CD4-positive, alpha-beta T cell treated with Interleukin-15 for 4 hours (primary cell): ENCODE results near the gene MAPK8IP2.
"Not testable (repeated sequence)": the region's sequence is repeated elsewhere in the genome, so short reads cannot be mapped to it uniquely, and the experiment has no call there.

Source experiments
- DNase-seq: peaks from one replicate; pipeline ENCODE4 v3.0.0-alpha.2; 2020; ENCODE audit warnings: low spot score

MAPK8IP2 gene

DNA sequence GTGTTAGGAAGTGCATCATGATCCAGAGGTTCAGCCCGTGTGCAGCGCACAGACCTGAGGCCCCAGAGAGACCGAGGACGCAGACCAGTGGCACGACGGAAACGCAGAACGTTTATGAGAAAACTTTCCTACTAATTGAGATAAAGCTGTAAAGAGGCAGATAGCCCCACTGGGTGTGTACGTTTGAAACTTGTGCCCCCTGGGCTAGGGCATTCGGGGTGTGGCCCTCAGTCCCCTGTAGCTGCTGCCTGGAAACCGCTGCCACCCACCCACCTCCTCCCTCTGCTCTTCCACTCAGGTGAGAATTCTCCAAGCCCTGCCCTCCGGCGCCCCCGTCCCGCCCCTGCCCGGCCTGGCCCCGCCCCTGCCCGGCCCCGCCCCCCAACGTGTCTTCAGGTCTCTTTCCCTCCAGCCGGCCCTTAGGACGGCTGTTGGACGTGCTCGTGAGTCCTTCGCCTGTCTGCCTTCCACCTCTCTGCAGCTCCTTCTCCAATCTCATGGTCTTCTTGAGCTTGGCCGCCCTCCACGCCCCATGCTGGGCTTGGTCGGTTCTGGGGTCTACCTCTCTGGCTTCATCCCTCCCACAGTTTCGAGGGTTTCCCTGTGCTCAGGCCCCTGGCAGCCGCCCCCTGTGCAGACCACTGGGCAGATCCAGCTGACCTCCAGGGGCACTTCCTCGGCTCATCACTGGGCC, 12.1 kb downstream of the MAPK8IP2 start:
- no peak for DNase-seq

- DNase-seq, result no peak
Observed at GRCh38 chr22:50613291-50613981, 12.8 kb downstream of the MAPK8IP2 start.

DNA sequence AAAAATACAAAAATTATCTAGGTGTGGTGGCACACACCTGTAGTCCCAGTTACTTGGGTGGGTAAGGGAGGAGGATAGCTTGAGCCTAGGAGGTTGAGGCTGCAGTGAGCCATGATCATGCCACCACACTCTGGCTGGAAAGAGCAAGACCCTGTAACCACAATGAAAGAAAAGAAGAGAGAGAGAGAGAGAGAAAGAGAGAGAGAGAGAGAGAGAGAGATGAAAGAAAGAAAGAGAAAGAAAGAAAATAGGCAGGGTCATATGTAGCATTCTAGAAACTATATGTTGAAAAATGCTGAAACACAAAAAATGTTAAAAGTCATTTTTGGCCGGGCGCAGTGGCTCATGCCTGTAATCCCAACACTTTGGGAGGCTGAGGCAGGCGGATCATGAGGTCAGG, 13.7 kb downstream of the MAPK8IP2 start:
- not testable (repeated sequence) for DNase-seq

DNA sequence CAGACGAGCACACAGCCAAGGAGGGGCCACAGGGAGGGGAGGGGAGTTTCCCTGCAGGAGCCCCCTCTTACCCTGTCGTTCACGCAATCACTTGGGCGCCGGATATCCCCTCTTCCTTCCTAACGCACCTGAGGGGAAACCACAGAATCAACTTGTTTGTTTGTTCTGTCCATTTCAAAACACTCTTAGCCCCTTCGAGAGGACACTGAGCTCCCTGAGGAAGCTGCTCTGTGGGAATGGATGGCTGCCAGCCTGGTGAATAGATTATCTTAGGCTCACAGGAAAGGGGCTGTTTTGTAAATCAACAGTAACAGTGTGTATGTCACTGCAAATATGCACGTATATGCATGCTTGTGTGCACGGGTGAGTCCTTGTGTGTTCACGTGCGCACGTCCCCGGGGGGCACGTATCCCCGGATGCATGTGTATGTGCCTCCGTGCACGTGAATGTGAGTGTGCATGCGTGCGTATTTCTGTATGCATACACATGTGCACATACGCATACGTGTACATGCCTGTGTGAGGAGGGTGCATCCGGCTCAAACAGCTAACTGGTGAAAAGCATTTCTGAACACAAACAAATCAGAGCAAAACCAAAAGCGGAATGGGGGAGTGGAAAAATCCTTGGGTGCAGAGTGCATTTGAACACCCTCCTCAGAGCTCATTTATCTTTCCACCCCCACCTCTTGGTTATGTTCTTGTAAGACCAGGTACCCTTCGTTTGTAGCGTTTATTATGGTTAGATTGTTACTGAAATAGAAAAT, 20.2 kb downstream of the MAPK8IP2 start:
- DNase-seq, result peak; percentile 53

GRCh38 chr22:50621356-50621880, 20.8 kb downstream of the MAPK8IP2 start:
- peak; percentile 56 for DNase-seq

GRCh38 chr22:50621948-50622722, 21.5 kb downstream of the MAPK8IP2 start:
- DNase-seq, result peak; percentile 33

DNA sequence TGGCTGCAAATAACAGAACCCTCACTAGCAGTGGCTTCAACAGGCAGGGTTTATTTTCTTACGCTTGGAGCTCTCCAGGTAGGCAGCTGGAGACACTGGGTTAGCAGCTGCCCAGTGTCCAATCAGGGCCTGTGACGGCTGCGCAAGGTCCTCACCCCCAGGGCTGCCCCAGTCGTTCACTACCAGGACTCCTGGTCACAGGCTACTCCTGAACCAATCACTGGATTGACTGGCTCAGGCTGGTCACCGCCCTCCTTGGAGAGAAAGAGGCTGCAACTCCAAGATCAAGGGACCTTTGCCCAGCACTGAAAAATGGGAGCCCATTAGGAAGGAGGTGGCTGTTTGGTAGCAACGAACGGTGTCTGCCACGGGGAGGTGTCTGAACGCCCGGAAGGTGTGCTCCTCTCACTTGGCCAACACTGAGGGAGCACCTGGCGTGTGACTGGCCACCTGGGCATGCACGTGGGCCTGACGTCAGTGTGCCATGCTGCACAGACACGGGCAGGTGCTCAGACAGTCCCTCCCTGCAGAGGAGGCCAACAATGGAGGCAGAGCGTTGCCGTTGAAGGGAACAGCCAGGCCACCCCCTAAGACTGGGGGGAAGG, 22.2 kb downstream of the MAPK8IP2 start:
- no peak for DNase-seq

GRCh38 chr22:50624347-50625130, 23.9 kb downstream of the MAPK8IP2 start:
- no peak for DNase-seq

GRCh38 chr22:50625131-50625567, 24.6 kb downstream of the MAPK8IP2 start:
- no peak for DNase-seq

DNA sequence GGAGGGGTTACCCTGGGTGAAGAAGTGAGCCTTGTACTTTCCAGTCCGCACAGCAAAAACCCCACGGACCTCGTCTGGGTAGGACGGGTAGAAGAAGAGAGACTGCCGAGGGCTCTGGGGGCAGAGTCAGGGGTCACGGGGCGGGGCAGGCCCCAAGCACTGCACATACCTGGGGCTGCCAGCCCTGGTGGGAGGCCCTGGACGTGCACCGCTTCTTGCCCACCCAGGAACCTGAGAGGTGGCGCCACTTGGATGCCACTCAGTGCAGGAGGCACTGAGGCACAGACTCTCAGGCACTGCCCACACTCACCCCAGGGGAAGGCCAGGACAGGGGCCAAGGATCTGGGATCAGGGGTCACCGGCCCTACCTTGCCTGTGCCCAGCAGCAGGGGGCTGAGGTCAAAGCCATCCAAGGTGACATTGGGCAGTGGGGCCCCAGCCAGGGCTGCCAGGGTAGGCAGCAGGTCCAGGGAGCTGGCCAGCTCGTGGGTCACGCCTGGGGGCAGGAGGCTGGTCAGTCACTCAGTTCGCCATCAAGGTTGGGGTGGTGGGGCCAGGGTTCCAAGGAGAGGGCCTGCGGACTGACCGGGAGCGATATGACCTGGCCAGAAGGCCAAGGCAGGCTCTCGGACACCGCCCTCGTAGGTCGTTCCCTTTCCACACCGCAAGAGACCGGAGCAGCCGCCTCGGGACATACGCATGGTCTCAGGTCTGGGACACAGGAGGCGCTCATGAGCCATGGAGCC, 25.1 kb downstream of the MAPK8IP2 start:
- DNase-seq, result no peak

DNA sequence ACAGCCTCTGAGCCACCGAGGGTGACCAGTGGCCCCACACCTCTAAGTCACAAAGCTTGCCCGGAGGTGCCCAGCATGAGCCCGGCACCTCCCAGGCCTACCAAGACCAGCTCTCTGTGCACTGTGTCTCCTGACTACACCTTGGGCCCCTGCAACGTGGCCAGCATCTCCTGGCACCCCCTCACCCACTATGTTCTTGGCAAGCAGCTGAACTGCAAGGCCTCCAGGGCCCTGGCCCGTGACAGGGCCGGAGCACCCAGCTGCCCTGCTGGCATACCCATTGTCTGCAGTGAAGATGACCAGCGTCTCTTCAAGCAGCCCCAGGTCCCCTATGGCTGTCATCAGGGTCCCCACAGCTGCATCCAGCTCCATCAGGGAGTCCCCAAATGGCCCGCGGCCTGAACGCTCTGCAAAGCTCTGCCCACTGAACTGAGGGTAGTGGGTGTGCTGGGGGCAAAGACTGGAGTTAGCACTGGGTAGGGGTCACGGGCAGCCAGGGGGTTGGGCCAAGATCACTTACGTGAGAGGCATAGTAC, 25.8 kb downstream of the MAPK8IP2 start:
- DNase-seq, result no peak

GRCh38 chr22:50626850-50627641, 26.5 kb downstream of the MAPK8IP2 start:
- DNase-seq, result no peak

GRCh38 chr22:50627642-50628542, 27.3 kb downstream of the MAPK8IP2 start, which contains the start of gene ARSA:
Gene ARSA, minus strand, starts transcription at chr22:50628152. Its CDS starts 373 bp downstream, at chr22:50627779.
- peak; percentile 74 for DNase-seq

- DNase-seq, result peak; percentile 49
Observed at GRCh38 chr22:50628543-50629134, 28.0 kb downstream of the MAPK8IP2 start.

GRCh38 chr22:50630376-50630775, 29.8 kb downstream of the MAPK8IP2 start:
- DNase-seq, result no peak

DNA sequence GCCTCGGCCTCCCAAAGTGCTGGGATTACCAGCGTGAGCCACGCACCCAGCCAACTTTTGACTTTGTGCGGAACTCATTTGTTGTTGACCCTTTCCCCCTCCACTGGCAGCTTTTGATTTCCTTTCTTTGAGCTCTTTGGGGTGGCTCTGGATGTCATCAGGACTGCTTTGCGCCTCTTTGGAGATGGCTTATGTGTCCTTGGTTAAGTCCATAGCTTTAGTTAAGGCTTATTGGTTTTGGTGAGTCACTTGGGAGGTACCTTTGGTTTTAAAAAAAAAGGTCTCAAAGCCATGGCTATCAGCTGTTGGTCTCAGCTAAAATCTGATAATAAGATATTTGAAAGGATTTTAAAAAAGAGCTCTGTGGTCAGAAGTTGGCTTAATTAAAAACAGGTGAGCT, 32.5 kb downstream of the MAPK8IP2 start:
- DNase-seq, result no peak

DNA sequence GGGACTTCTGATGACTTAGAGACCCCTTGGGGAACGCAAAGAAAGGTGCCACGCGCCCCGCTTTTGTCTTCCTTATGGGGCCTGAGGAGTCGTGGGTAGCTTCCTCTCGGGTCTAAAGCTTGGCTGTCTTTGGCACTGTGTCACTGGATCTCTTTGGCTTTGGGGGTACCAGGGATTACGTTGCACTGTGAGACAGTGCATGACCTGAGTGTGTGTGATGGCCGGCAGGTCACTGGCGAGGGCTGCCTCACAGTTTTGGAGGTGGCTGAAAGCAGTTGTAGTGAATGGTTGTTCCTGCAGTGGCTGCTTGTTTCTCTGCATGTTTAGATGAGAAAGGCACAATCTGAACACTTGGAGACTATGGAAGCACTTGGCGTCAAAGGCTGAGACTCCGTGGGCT, 33.2 kb downstream of the MAPK8IP2 start:
- no peak for DNase-seq
